Measurements from ENCODE around the gene IRGM. TPM values are rescaled to one million over a fixed set of nuclear protein-coding genes. Genes with fewer than 3 reads are reported as not detected.
"Not testable (repeated sequence)": the region's sequence is repeated elsewhere in the genome, so short reads cannot be mapped to it uniquely, and the experiment has no call there.

IRGM gene
- total RNA-seq = not detected in 2 replicates

- H3K4me3 ChIP-seq (ENCODE audit: insufficient read depth, low read length); H3K27ac ChIP-seq (ENCODE audit: low read depth, low read length); H3K36me3 ChIP-seq (ENCODE audit: insufficient read depth, low read length); H3K9me3 ChIP-seq (ENCODE audit: low read depth, low read length); H4K20me1 ChIP-seq (ENCODE audit: insufficient read depth, low read length); DNase-seq (ENCODE audit: insufficient read length, low spot score, missing footprints); H3K79me2 ChIP-seq (ENCODE audit: insufficient read depth, low read length); H3K4me1 ChIP-seq (ENCODE audit: insufficient read depth, low read length); H2AFZ ChIP-seq (ENCODE audit: low read length); H3K27me3 ChIP-seq (ENCODE audit: insufficient read depth, low read length): not testable (repeated sequence)
- peak within 1 kb of the TSS; percentile 9 for H3K4me2 ChIP-seq (ENCODE audit: insufficient read depth, low read length)
Measured at GRCh38 chr5:150846308-150846653, at the start of gene IRGM. Gene IRGM, plus strand, starts transcription at chr5:150846521. Its CDS starts 1,603 bp downstream, at chr5:150848124.

- Histone ChIP-seq H3K79me2 (ENCODE audit: insufficient read depth, low read length) (peaks cover 46% of the 10 kb centered on the region), H3K4me3 (ENCODE audit: insufficient read depth, low read length) (no peak overlapping the region), H2AFZ (ENCODE audit: low read length) (no peak overlapping the region), H4K20me1 (ENCODE audit: insufficient read depth, low read length) (peaks cover 14% of the 10 kb centered on the region), H3K4me1 (ENCODE audit: insufficient read depth, low read length) (peaks cover 11% of the 10 kb centered on the region), H3K27ac (ENCODE audit: low read depth, low read length) (no peak overlapping the region), H3K9me3 (ENCODE audit: low read depth, low read length) (no peaks in the 10 kb centered on the region), H3K27me3 (ENCODE audit: insufficient read depth, low read length) (no peaks in the 10 kb centered on the region), H3K4me2 (ENCODE audit: insufficient read depth, low read length) (no peak overlapping the region), H3K36me3 (ENCODE audit: insufficient read depth, low read length) (peaks cover 44% of the 10 kb centered on the region)
- TF ChIP-seq CTCF (IDR thresholded peaks at IDR 0.05; ENCODE audit: extremely low read depth, low read depth, low read length) = no peak
- DNase-seq (ENCODE audit: insufficient read length, low spot score, missing footprints) = no peak
Measured at GRCh38 chr5:150797384-150797783, 48.9 kb upstream of the IRGM start.

GRCh38 chr5:150801117-150801927 lies 45.0 kb upstream of the IRGM start:
- H4K20me1 ChIP-seq (ENCODE audit: insufficient read depth, low read length) = no peaks in the 10 kb centered on the region
- peaks cover 25% of the 10 kb centered on the region for H3K36me3 ChIP-seq (ENCODE audit: insufficient read depth, low read length)
- TF ChIP-seq CTCF (IDR thresholded peaks at IDR 0.05; ENCODE audit: extremely low read depth, low read depth, low read length) = peak; percentile 53
- peaks cover 7% of the 10 kb centered on the region for H3K79me2 ChIP-seq (ENCODE audit: insufficient read depth, low read length)
- peak overlapping the region; percentile 38 for H3K27ac ChIP-seq (ENCODE audit: low read depth, low read length)
- H2AFZ ChIP-seq (ENCODE audit: low read length) = peak overlapping the region; percentile 35
- H3K4me1 ChIP-seq (ENCODE audit: insufficient read depth, low read length) = peaks cover 11% of the 10 kb centered on the region
- H3K4me2 ChIP-seq (ENCODE audit: insufficient read depth, low read length) = peak overlapping the region; percentile 72
- no peaks in the 10 kb centered on the region for H3K9me3 ChIP-seq (ENCODE audit: low read depth, low read length)
- no peak for DNase-seq (ENCODE audit: insufficient read length, low spot score, missing footprints)
- no peaks in the 10 kb centered on the region for H3K27me3 ChIP-seq (ENCODE audit: insufficient read depth, low read length)
- H3K4me3 ChIP-seq (ENCODE audit: insufficient read depth, low read length) = peak overlapping the region; percentile 51

- no peaks in the 10 kb centered on the region for H4K20me1 ChIP-seq (ENCODE audit: insufficient read depth, low read length)
- no peak overlapping the region for H3K4me3 ChIP-seq (ENCODE audit: insufficient read depth, low read length)
- H3K36me3 ChIP-seq (ENCODE audit: insufficient read depth, low read length) = no peaks in the 10 kb centered on the region
- peaks cover 11% of the 10 kb centered on the region for H3K4me1 ChIP-seq (ENCODE audit: insufficient read depth, low read length)
- H3K27ac ChIP-seq (ENCODE audit: low read depth, low read length) = no peak overlapping the region
- no peaks in the 10 kb centered on the region for H3K27me3 ChIP-seq (ENCODE audit: insufficient read depth, low read length)
- DNase-seq (ENCODE audit: insufficient read length, low spot score, missing footprints) = no peak
- no peaks in the 10 kb centered on the region for H3K9me3 ChIP-seq (ENCODE audit: low read depth, low read length)
- TF ChIP-seq CTCF (IDR thresholded peaks at IDR 0.05; ENCODE audit: extremely low read depth, low read depth, low read length) = no peak
- H3K79me2 ChIP-seq (ENCODE audit: insufficient read depth, low read length) = no peaks in the 10 kb centered on the region
- H3K4me2 ChIP-seq (ENCODE audit: insufficient read depth, low read length) = no peak overlapping the region
- no peak overlapping the region for H2AFZ ChIP-seq (ENCODE audit: low read length)
Measured at GRCh38 chr5:150804388-150804787, 41.9 kb upstream of the IRGM start.
